AG09319 (cell line): Measurements from ENCODE around the gene MRI1.

Experiments used
- DNase-seq: peaks from one replicate; pipeline ENCODE4 v3.0.0-alpha.2; 2010; ENCODE audit warnings: low read depth; ENCODE audit errors: extremely low read depth
- TF ChIP-seq, protein P1 (sequence below): IDR thresholded peaks from 2 replicates; pipeline ENCODE4 v1.5.1; 2011; ENCODE audit warnings: low read depth, mild to moderate bottlenecking, inconsistent platforms, low read length, moderate library complexity

The MRI1 gene

DNA sequence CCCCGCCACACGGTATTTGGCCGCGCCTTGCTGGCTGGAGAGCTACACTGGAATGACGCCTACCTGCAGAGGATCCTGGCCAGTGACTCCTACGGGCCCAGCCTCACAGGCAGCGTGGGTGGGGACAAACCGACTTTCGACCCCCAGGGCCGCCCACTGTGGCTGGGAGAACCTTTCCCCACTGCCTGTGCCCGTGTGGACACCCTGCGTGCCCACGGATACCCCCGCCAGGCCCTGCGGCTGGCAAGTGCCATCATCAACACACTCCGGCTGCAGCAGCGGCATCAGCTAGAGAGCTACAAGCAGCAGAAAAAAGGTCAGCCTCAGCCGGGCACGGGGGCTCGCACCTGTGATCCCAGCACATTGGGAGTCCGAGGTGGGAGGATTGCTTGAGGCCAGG lies 50.2 kb downstream of the MRI1 start:
- TF ChIP-seq, protein P1, sequence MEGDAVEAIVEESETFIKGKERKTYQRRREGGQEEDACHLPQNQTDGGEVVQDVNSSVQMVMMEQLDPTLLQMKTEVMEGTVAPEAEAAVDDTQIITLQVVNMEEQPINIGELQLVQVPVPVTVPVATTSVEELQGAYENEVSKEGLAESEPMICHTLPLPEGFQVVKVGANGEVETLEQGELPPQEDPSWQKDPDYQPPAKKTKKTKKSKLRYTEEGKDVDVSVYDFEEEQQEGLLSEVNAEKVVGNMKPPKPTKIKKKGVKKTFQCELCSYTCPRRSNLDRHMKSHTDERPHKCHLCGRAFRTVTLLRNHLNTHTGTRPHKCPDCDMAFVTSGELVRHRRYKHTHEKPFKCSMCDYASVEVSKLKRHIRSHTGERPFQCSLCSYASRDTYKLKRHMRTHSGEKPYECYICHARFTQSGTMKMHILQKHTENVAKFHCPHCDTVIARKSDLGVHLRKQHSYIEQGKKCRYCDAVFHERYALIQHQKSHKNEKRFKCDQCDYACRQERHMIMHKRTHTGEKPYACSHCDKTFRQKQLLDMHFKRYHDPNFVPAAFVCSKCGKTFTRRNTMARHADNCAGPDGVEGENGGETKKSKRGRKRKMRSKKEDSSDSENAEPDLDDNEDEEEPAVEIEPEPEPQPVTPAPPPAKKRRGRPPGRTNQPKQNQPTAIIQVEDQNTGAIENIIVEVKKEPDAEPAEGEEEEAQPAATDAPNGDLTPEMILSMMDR: no peak
- DNase-seq: no peak

DNA sequence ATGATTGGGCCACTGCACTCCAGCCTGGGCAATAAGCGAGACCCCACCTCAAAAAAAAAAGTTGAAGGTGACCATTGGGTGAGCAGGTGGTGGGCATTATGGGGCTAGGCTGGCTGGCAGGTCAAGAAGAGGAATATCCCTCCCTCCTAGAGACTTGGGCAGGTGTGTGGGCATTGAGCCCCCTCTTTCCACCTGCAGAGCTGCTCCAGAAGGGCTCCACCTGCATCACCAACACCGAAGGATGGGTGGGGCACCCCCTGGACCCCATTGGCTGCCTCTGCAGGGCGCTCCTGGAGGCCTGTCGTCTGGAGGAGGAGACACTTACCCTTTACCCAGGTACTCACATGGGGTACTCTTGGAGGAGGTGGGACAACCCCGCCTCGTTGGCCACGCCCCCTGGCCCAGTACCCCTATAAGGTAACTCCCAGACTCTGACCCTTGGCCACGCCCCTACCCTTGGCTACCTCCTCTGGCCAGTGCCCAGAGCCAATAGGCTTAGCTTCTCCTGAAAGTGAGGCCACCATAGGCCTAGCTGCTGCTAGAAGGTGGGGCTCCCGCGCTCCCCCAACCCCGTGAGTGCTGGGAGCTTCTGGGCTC lies 52.8 kb downstream of the MRI1 start:
- no peak for DNase-seq

GRCh38 chr19:13817615-13818371 lies 53.5 kb downstream of the MRI1 start:
- no peak for DNase-seq
- TF ChIP-seq, protein P1: no peak

More for the DNA sequence above, 52.8 kb downstream of the MRI1 start:
- TF ChIP-seq, protein P1: no peak

- TF ChIP-seq, protein P1: no peak
- no peak for DNase-seq
Observed at GRCh38 chr19:13819238-13819637, 54.9 kb downstream of the MRI1 start.

DNA sequence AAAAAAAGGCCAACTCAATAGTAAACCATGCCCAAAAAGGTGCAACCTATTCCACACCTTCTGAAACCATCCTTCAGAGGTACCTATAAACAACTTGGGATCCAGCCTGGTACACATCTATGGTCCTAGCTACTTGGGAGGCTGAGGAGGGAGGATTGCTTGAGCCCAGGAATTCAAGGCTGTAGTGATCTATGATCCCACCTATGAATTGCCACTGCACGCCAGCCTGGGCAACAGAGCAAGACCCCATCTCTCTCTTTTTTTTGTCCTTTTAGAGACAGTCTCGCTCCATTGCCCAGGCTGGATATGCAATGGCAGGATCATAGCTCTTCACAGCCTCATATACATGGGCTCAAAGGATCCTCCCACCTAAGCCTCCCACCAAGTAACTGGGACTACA lies 57.0 kb downstream of the MRI1 start:
- no peak for DNase-seq
- TF ChIP-seq, protein P1: no peak

DNA sequence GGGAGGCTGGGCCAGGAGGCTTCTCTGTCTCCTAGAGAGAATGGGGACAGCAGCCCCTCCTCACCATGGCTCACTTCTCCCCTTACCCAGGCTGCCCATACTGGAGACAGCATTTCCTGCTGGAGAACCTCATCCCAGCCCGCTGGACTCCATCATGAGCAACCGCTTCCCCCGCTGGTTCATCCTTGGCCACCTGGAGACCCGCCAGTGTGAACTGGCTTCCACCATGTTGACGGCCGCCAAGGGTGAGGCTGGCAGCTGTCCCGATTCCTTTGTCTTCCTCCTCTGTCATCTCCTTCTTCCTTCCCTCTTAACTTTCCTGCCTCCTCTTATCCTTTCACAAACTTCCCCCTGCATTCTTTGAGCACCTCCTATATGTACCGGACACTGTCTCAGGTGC lies 58.9 kb downstream of the MRI1 start:
- TF ChIP-seq, protein P1: no peak
- DNase-seq: no peak
